MM.1S (cell line): ENCODE measurements around the gene C15orf40.

ENCODE experiments used
- EZH2 ChIP-seq: fragments of 300-600 bp; sonication (generic); optimal IDR thresholded peaks from 2 replicates; pipeline ENCODE3; 2017; ENCODE audit warnings: low read depth, mild to moderate bottlenecking, antibody characterized with exemption, low read length, mixed read lengths
- TF ChIP-seq, protein P1 (sequence below): fragments of 300-600 bp; sonication (generic); IDR thresholded peaks from 2 replicates; pipeline ENCODE4 v1.5.1; 2016; ENCODE audit warnings: antibody characterized with exemption, low read length, mixed read lengths

GRCh38 chr15:82993144-82993543 lies 18.3 kb downstream of the C15orf40 start:
- TF ChIP-seq, protein P1, sequence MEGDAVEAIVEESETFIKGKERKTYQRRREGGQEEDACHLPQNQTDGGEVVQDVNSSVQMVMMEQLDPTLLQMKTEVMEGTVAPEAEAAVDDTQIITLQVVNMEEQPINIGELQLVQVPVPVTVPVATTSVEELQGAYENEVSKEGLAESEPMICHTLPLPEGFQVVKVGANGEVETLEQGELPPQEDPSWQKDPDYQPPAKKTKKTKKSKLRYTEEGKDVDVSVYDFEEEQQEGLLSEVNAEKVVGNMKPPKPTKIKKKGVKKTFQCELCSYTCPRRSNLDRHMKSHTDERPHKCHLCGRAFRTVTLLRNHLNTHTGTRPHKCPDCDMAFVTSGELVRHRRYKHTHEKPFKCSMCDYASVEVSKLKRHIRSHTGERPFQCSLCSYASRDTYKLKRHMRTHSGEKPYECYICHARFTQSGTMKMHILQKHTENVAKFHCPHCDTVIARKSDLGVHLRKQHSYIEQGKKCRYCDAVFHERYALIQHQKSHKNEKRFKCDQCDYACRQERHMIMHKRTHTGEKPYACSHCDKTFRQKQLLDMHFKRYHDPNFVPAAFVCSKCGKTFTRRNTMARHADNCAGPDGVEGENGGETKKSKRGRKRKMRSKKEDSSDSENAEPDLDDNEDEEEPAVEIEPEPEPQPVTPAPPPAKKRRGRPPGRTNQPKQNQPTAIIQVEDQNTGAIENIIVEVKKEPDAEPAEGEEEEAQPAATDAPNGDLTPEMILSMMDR, result no peak
- no peak for TF ChIP-seq EZH2
